ENCODE data around the gene IGBP1.
"Not testable (repeated sequence)": the region's sequence is repeated elsewhere in the genome, so short reads cannot be mapped to it uniquely, and the experiment has no call there.

The IGBP1 gene

GRCh38 chrX:70208479-70208878, 75.2 kb downstream of the IGBP1 start:
- no peaks in the 10 kb centered on the region for H3K9me3 ChIP-seq
- no peak overlapping the region for H3K4me3 ChIP-seq
- DNase-seq, result no peak
- intact Hi-C loops (cut with DNase I; ENCODE audit: low total_unique reads), result no loop called here
- H3K4me1 ChIP-seq, result no peaks in the 10 kb centered on the region
- no peaks in the 10 kb centered on the region for H3K36me3 ChIP-seq
- no peaks in the 10 kb centered on the region for H3K27me3 ChIP-seq
- no peak for TF ChIP-seq CTCF (IDR thresholded peaks at IDR 0.05)
- H3K27ac ChIP-seq, result no peak overlapping the region

GRCh38 chrX:70209570-70209969, 76.3 kb downstream of the IGBP1 start:
- H3K27me3 ChIP-seq; H3K9me3 ChIP-seq; H3K27ac ChIP-seq; DNase-seq; H3K36me3 ChIP-seq; intact Hi-C loops (cut with DNase I; ENCODE audit: low total_unique reads); H3K4me1 ChIP-seq; H3K4me3 ChIP-seq: not testable (repeated sequence)
